HG03196 (cell line): ENCODE results near the gene KHSRP.

Experiments
- ATAC-seq: cut with Tn5 transposase; IDR thresholded peaks from one replicate; pipeline ENCODE4 v1.9.1; 2021; ENCODE audit not compliant: unreplicated experiment

KHSRP gene

DNA sequence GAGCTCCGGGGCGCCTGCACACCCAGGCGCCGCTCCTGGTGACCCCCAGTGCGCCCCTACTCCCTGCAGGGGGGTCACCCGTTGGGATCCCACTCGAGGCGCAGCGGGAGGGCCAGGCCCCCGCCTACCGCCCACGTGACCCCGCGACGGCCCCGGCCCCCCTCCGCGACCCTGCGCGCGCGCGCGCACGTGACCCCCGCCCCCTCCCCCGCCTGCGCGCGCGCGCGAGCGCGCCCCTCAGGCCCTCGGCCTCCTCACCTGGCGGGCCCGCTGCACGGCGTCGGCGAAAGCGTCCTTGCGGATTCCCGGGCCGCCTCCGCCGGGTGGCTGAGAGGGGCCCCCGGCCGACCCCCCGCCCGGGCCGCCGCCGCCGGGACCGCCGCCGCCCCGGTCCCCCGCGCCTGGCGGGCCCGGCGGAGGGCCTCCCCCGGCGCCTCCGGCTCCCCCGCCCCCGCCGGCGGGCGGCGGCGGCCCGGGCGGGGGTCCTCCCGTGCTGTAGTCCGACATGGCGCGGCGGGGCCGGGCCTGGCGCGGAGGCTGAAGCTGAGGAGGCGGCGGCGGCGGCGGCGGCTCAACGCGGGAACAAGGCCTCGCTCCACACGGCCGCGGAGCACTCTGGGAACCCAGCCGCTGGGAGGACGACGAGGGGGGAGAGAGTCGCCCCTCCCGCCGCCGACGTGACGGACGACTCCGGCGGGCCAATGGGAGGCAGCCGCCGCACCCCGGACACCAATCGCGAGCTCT lies at the start of gene KHSRP:
TSS of gene KHSRP (minus strand) at position 617 of the 744 bp plus-strand sequence. CDS start at position 507, 110 bp downstream.
- ATAC-seq, result no peak

- no peak for ATAC-seq
Observed at GRCh38 chr19:6473647-6474046, 49.0 kb upstream of the KHSRP start.

DNA sequence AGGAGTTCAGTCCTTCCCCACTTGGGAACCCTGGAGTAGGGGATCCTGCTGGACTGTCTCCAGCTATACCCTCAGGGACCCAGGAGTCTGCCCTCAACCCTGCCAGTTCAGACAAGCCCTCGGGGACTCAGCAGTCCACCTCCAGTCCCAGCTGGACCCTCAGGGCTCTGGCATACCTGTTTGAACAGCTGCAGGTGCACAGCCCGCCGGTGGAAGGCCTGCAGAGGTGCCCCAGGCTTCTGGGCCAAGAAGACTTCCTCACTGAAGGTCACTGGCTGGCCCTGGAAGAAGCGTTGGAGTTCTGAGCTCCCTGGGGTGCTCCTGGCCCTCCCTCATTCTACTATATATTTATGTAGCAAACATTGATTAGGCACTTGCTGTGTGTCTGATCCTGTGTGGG lies 48.1 kb upstream of the KHSRP start:
- no peak for ATAC-seq

DNA sequence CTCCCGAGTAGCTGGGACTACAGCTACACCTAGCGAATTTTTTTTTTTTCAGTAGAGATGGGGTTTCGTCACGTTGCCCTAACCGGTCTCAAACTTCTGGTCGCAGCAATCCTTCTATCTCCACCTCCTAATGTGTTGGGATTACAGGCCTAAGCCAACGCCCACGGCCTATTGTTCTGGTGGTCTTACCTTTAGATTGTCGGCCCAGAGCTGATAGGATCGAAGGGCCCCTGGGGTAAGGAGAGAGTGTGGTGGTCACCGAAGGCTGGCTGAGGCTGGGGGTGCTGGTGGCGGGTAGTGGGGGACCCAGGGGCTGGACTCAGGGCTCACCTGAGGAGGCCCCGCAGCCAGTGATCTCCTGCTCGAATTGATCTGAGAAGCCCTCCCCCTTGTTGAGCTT lies 46.5 kb upstream of the KHSRP start:
- no peak for ATAC-seq

DNA sequence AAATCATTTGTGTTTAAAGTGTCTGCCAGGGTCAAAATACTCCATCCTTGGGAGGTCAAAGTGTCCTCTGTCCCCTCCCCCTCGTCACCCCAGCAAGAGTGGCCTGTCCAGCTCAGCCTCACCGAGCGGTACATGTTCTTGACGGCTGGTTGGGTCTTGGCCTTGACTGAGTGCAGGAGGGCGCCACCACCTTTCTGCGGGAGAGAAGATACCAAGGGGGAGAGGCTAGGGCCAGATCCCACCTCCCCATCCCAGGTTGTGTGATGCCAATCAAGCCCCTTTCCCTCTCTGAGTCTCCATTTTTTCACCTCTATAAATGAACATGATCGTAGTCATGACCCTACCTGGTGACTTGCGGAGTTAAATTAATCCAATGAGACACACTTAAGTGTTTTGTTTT lies 45.6 kb upstream of the KHSRP start:
- ATAC-seq, result no peak

GRCh38 chr19:6467384-6467783 lies 42.8 kb upstream of the KHSRP start:
- ATAC-seq, result no peak

- ATAC-seq, result no peak
Observed at GRCh38 chr19:6466526-6467248, 42.1 kb upstream of the KHSRP start.

DNA sequence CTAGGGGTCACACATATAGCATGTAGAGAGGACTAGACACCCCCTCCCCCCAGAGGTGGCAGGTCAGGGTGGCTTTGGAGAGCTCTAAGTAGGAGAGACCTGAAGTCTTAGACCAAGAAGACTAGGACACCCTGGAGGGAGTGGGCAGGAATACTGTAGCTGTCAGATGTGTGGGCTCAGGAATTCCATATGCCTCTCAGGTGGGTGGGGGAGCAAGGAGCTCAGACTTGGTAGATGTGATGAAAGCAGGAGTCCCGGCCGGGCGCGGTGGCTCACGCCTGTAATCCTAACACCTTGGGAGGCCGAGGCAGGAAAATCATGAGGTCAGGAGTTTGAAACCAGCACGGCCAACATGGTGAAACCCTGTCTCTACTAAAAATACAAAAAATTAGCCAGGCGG lies 41.1 kb upstream of the KHSRP start:
- ATAC-seq, result no peak

DNA sequence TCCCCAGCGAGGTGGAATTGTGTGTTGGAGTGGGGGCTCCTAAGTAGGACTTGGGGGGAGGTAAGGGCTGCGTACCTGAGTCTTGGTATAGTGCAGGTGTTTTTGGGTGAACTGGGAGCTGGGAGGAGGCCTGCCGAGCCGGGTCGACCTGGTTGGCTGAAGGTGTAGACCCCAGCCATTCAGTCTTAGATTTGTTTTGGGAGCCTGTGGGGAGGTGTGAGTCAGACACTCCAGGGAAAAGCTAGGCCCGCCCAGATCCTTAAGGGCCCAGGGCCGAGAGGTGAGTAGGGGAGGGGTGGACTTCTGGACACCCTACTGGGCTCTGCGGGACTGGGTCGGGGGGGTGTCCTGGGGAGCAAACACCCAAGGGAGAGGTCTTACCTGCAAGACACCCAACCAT lies 40.4 kb upstream of the KHSRP start:
- no peak for ATAC-seq

DNA sequence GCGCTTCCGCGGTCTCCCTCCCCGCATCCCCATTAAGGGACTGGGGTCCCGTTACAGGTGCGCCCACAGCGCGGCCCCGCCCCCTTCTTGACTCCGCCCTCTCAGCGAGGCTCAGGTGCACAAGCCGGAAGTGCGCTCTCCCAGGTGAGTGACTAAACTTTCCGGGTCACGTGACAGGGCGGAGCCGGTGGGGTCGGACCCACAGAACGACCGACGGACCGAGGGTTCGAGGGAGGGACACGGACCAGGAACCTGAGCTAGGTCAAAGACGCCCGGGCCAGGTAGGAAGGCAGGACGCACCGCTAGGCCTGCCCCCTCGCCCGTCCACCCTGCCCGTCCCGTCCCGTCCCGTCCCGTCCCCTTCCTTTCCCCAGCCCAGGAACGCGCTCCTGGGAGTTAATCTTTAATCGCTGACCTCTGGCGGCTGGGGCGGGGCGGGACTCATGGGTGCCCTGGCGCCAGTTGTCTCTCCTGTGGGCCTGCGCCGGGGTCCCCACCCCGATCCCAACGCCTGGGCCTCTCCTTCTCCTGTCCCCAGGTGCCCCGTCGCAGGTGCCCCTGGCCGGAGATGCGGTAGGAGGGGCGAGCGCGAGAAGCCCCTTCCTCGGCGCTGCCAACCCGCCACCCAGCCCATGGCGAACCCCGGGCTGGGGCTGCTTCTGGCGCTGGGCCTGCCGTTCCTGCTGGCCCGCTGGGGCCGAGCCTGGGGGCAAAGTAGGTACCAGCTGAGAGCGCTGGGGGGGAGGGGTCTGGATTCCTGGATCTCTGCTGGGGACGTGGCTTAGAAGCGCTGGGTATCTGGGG lies 39.7 kb upstream of the KHSRP start, which contains the start of gene CRB3:
TSS of gene CRB3 (plus strand) at position 202 of the 804 bp plus-strand sequence. CDS start at position 633, 431 bp downstream.
- no peak for ATAC-seq

GRCh38 chr19:6460099-6460884 lies 35.7 kb upstream of the KHSRP start:
- ATAC-seq, result peak; percentile 68

DNA sequence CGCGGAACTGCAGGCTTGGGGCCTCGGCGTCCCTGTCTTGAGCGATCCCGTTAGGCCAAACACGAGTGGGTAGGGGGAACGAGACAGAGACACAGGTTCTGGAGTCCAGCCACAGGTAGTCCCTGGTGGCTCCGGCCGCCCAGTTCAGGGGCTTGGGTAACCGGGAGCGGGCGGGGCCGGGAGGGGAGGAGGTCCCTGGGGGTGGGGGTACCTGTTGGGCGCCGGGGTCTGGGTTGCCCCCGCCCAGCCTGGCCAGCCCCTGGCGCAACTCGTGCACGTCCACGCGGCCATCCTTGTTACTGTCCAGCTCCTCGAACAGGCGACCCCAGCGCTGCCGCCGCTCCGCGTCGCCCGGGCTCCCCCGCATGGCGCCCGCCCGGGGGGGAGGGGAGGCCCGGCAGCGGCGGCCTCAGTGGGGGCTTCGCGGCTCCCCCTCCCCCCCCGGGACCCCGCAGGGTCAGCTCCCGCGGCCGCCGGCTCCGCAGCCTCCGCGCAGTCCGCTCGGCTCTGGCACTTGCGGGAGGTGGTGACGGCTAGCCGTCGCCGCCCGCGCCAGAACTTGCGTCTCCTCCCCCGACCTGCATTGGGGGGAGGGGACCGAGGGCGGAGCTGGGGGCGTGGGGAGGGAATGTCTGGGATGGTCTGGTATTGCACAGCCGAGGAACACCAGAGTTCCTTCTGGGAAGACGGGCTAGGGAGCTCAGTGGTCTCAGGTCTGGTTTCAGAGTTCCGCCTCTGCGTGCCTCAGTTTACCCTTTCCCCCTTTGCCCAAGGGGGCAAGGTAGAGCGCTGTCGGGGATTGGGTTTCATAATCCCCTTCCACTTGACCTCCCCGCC lies 34.9 kb upstream of the KHSRP start, which contains the start of gene SLC25A23:
TSS of gene SLC25A23 (minus strand) at position 531 of the 837 bp plus-strand sequence. CDS start at position 367, 164 bp downstream.
- peak; percentile 25 for ATAC-seq

DNA sequence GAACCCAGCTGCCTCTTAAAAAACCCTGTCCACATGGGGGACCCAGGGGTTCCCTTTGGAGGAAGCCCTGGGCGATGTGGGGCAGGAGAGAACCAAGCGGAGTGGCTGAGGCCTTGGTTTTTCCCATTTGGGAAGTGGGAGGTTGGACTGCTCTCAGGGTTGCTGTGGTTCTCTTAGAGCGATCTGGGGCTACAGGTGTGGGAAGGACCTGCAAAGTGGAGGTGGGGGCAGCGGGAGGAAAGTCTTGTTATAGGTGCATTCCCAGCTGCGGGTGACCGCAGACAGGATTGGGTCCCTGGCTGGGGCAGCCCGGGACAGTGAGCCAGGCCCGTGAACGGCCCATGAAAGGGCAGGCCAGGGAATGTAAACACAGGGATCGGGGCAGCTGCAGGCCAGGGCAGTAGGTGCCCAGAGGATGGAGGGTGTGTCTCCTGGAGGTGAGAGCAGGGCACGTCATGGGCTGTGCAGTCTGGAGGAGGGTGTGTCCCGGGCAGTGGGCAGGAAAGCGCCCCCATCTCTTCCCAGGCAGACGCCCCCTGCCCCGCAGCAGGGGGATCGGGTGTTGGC lies 34.2 kb upstream of the KHSRP start:
- no peak for ATAC-seq

DNA sequence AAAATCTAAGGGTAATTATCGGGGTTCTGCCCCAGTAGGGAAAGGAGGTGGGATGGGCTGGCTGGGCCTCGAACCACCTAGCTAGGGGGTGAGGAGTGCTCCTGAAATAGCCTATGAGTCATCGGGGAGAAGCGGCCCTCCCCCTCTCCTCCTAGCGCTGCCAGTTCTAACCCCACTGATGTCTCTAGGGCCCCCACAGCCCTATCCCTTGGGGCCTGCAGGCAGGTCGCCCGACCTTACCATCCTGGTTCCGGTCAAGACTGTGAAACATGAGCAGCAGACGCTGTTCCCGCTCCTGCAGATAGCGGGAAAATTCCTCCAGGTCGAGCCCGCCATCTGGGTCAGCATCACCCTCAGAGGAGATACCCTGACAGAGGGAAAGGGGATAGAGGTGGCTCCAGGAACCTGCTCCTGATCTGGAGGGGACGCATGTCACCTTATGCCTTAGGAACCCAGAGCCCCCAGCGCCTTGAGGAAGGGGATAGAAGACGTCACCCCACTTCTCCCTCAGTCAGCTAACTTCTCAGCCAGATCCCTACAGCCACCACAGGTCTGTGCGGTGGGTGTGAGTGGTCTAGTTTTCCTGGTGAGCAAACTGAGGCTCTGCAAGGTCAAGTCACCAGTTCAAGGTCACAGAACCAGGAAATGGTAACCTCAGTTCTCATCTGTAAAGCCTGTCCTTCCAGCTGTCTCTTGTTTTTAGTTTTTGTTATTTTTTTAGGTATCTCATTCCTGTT lies 33.5 kb upstream of the KHSRP start:
- no peak for ATAC-seq

GRCh38 chr19:6455924-6456323 lies 31.3 kb upstream of the KHSRP start:
- ATAC-seq, result no peak

GRCh38 chr19:6453951-6454565 lies 29.4 kb upstream of the KHSRP start:
- ATAC-seq, result no peak

DNA sequence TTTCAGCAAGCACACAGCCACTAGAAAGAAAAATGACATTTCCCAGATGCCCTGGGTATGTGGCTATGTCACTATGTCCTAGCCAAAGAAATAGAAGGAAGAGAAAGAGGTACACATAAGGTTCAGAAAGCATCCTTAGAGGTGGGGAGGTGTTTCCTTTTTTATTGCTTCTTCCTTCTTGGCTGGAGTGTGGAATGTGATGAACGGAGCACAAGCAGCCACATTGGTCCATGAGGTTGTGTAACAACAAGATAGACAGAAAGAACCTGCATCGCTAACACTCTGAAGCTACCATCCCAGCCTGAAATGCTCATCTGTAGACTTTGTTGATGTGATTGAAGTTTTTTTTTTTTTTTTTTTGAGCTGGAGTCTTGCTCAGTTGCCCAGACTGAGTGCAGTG lies 28.3 kb upstream of the KHSRP start:
- no peak for ATAC-seq

GRCh38 chr19:6452223-6452614 lies 27.6 kb upstream of the KHSRP start:
- no peak for ATAC-seq
